ENCODE measurements around the gene NEO1. TPM values are rescaled to one million over a fixed set of nuclear protein-coding genes. Genes with fewer than 3 reads are reported as not detected.

The NEO1 gene
- total and polyA plus RNA-seq, 2 experiments from 2014 or later, result 39.1 to 64.0 TPM

DNA sequence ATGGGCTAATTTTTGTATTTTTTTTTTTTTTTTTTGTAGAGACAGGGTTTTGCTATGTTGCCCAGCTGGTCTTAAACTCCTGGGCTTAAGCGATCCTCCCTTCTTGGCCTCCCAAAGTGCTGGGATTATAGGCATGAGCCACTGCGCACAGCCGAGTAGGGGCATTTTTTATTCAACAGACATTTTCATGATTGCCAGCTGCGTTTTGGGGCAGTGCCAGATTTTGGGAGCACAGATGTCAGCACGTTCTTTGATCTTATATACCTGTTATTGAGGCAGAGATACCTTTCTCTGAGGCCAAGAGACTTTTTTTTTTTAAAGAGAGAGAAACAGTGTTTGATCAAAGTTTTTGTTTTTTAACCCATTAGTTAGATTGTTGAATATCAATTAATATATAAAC, 16.8 kb downstream of the NEO1 start:
- Histone ChIP-seq H3K4me1 (ENCODE audit: insufficient read depth) (no peaks in the 10 kb centered on the region), H3K79me2 (peaks cover 92% of the 10 kb centered on the region)
- WGBS (ENCODE audit: low lambda C conversion rate, missing lambda C conversion rate), result 96% methylated on average over 5 of the region's 5 CpGs

DNA sequence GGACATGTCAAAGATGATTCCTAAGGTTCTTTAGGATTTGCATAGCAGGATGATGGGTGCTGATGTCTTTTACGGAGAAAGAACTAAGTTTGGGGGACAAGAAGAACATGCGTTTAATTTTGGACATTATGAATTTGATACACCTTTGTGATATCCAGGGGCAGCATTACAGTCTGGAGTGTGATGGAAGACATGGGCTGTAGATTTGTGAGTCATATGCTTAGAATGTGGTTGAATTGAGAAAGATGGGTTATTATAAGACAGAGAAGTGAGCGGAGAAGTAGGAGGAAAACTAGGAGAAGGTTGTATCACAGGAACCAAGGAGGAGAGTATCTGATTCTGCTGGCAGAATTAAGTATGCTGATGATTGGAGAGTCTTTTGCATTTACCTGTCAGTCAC, 20.6 kb downstream of the NEO1 start:
- Histone ChIP-seq H3K9me3 (ENCODE audit: low read depth) (no peaks in the 10 kb centered on the region), H3K79me2 (peaks cover 94% of the 10 kb centered on the region), H2AFZ (no peak overlapping the region), H3K36me3 (replicated peaks; ENCODE audit: insufficient read depth, low read depth) (no peaks in the 10 kb centered on the region), H4K20me1 (ENCODE audit: insufficient read depth, poor library complexity, severe bottlenecking) (peaks cover 29% of the 10 kb centered on the region), H3K4me2 (no peak overlapping the region), H3K27me3 (no peaks in the 10 kb centered on the region), H3K4me1 (ENCODE audit: insufficient read depth) (peaks cover 9% of the 10 kb centered on the region), H3K9me2 (replicated peaks; ENCODE audit: insufficient read depth) (no peaks in the 10 kb centered on the region), H3K4me3 (no peak overlapping the region), H3K27ac (no peak overlapping the region)
- DNase-seq (ENCODE audit: low spot score), result no peak
- 98% methylated on average over 3 of the region's 3 CpGs for WGBS (ENCODE audit: low lambda C conversion rate, missing lambda C conversion rate)
- no peak for TF ChIP-seq EZH2 (IDR thresholded peaks at IDR 0.05; ENCODE audit: borderline replicate concordance)
- TF ChIP-seq, protein P1, sequence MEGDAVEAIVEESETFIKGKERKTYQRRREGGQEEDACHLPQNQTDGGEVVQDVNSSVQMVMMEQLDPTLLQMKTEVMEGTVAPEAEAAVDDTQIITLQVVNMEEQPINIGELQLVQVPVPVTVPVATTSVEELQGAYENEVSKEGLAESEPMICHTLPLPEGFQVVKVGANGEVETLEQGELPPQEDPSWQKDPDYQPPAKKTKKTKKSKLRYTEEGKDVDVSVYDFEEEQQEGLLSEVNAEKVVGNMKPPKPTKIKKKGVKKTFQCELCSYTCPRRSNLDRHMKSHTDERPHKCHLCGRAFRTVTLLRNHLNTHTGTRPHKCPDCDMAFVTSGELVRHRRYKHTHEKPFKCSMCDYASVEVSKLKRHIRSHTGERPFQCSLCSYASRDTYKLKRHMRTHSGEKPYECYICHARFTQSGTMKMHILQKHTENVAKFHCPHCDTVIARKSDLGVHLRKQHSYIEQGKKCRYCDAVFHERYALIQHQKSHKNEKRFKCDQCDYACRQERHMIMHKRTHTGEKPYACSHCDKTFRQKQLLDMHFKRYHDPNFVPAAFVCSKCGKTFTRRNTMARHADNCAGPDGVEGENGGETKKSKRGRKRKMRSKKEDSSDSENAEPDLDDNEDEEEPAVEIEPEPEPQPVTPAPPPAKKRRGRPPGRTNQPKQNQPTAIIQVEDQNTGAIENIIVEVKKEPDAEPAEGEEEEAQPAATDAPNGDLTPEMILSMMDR (IDR thresholded peaks at IDR 0.05; ENCODE audit: poor library complexity), result no peak

More for the DNA sequence above, 16.8 kb downstream of the NEO1 start:
- no peak overlapping the region for H2AFZ ChIP-seq
- H3K27me3 ChIP-seq, result no peaks in the 10 kb centered on the region
- DNase-seq (ENCODE audit: low spot score), result no peak
- TF ChIP-seq, protein P1 (IDR thresholded peaks at IDR 0.05; ENCODE audit: poor library complexity), result no peak
- TF ChIP-seq EZH2 (IDR thresholded peaks at IDR 0.05; ENCODE audit: borderline replicate concordance), result no peak
- TF ChIP-seq EZH2phosphoT487 (IDR thresholded peaks at IDR 0.05; ENCODE audit: low read depth, severe bottlenecking, unreplicated experiment), result no peak
- H3K9me3 ChIP-seq (ENCODE audit: low read depth), result no peaks in the 10 kb centered on the region
- no peak overlapping the region for H3K4me3 ChIP-seq
- H3K4me2 ChIP-seq, result no peak overlapping the region
- H3K9me2 ChIP-seq (replicated peaks; ENCODE audit: insufficient read depth), result no peaks in the 10 kb centered on the region
- peaks cover 25% of the 10 kb centered on the region for H4K20me1 ChIP-seq (ENCODE audit: insufficient read depth, poor library complexity, severe bottlenecking)
- no peak overlapping the region for H3K27ac ChIP-seq
- H3K36me3 ChIP-seq (replicated peaks; ENCODE audit: insufficient read depth, low read depth), result no peaks in the 10 kb centered on the region

DNA sequence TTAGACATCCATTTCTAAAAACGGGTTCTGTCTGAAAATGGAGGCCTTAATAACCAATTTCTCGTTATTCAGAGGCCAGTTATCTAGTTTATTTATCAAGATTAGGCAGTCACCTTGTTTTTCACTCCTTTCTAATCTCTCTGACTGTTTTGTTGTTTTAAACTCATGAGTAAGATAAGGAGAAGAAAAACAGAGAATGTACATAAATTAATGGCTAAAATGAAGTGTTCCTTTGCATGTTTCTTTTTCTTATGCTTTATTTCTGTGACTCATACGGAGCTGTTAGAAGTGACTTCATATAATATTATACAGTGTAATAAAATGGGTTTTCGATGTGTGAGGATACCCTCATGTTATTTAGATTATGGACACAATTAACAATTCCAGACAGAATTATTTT, 22.0 kb downstream of the NEO1 start:
- Histone ChIP-seq H3K27ac (no peak overlapping the region), H3K9me3 (ENCODE audit: low read depth) (no peaks in the 10 kb centered on the region), H3K79me2 (peaks cover 93% of the 10 kb centered on the region), H3K4me1 (ENCODE audit: insufficient read depth) (peaks cover 9% of the 10 kb centered on the region), H3K4me3 (no peak overlapping the region), H3K9me2 (replicated peaks; ENCODE audit: insufficient read depth) (no peaks in the 10 kb centered on the region), H2AFZ (no peak overlapping the region), H3K27me3 (no peaks in the 10 kb centered on the region), H3K36me3 (replicated peaks; ENCODE audit: insufficient read depth, low read depth) (no peaks in the 10 kb centered on the region), H3K4me2 (no peak overlapping the region), H4K20me1 (ENCODE audit: insufficient read depth, poor library complexity, severe bottlenecking) (peaks cover 34% of the 10 kb centered on the region)
- WGBS (ENCODE audit: low lambda C conversion rate, missing lambda C conversion rate), result 55% methylated on average over 4 of the region's 4 CpGs
- no peak for TF ChIP-seq EZH2 (IDR thresholded peaks at IDR 0.05; ENCODE audit: borderline replicate concordance)
- no peak for TF ChIP-seq EZH2phosphoT487 (IDR thresholded peaks at IDR 0.05; ENCODE audit: low read depth, severe bottlenecking, unreplicated experiment)
- DNase-seq (ENCODE audit: low spot score), result no peak

DNA sequence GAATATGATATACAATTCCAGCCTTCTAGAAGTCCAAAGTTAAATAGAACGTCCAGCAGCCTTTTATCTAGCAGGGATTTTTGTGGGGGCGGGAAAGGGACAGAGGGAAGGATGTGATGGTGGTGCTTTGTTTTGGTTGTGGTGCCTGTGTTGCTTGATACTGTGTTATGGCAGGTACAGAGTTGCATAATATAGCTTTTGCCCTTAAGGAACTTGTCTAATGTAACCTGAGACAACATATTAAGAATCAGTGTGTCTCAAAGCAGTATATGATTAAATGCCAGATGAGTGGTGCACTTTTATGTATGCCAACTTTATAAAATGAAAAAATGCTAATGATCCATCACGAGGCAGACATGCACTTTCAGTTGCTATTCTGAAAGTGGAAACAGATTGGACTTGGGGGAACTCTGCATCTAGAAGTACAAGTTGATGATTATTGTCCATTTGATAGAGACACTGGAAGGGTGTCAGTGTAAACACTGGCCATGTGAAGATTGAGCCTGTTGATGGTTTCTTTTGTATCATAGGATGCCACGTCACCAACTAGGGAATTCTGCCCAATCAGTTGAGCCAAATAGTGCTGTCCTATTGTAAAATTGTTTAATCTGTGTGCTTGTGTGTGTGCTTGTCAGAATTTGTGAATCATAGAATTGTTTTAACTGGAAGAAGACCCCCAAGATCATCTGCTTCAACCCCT, 23.0 kb downstream of the NEO1 start:
- peaks cover 92% of the 10 kb centered on the region for H3K79me2 ChIP-seq
- H3K4me2 ChIP-seq, result no peak overlapping the region
- H3K9me3 ChIP-seq (ENCODE audit: low read depth), result no peaks in the 10 kb centered on the region
- DNase-seq (ENCODE audit: low spot score), result no peak
- H3K9me2 ChIP-seq (replicated peaks; ENCODE audit: insufficient read depth), result no peaks in the 10 kb centered on the region
- 75% methylated on average over 4 of the region's 4 CpGs for WGBS (ENCODE audit: low lambda C conversion rate, missing lambda C conversion rate)
- H3K4me3 ChIP-seq, result no peak overlapping the region
- TF ChIP-seq EZH2phosphoT487 (IDR thresholded peaks at IDR 0.05; ENCODE audit: low read depth, severe bottlenecking, unreplicated experiment), result no peak
- no peak for TF ChIP-seq EZH2 (IDR thresholded peaks at IDR 0.05; ENCODE audit: borderline replicate concordance)
- TF ChIP-seq, protein P1 (IDR thresholded peaks at IDR 0.05; ENCODE audit: poor library complexity), result no peak
- H4K20me1 ChIP-seq (ENCODE audit: insufficient read depth, poor library complexity, severe bottlenecking), result peaks cover 25% of the 10 kb centered on the region
- no peaks in the 10 kb centered on the region for H3K36me3 ChIP-seq (replicated peaks; ENCODE audit: insufficient read depth, low read depth)
- H3K27ac ChIP-seq, result no peak overlapping the region
- no peaks in the 10 kb centered on the region for H3K27me3 ChIP-seq
- no peak overlapping the region for H2AFZ ChIP-seq
- H3K4me1 ChIP-seq (ENCODE audit: insufficient read depth), result peaks cover 9% of the 10 kb centered on the region

Data from hepatocyte (in vitro differentiated cells).